ENCODE measurements around the gene ESPN.
A peak's percentile ranks its signal among the peaks of the same experiment; 100 is the strongest.

ESPN gene

GRCh38 chr1:6476483-6476882 is 51.9 kb downstream of the ESPN start:
- no peaks in the 10 kb centered on the region for H3K36me3 ChIP-seq (ENCODE audit: insufficient read depth, low read length)

GRCh38 chr1:6477039-6477820 is 52.7 kb downstream of the ESPN start:
- Histone ChIP-seq H3K36me3 (ENCODE audit: insufficient read depth, low read length) (no peaks in the 10 kb centered on the region), H3K9ac (ENCODE audit: low read depth, low read length) (no peak overlapping the region), H3K4me1 (ENCODE audit: insufficient read depth, low read length) (peaks cover 11% of the 10 kb centered on the region; the same call in 1 of the 2 replicates), H3K9me3 (ENCODE audit: control insufficient read depth, insufficient read depth, low read length) (no peaks in the 10 kb centered on the region)

More at GRCh38 chr1:6476483-6476882, 51.9 kb downstream of the ESPN start:
- no peaks in the 10 kb centered on the region for H3K9me3 ChIP-seq (ENCODE audit: control insufficient read depth, insufficient read depth, low read length)
- peaks cover 11% of the 10 kb centered on the region; the same call in 1 of the 2 replicates for H3K4me1 ChIP-seq (ENCODE audit: insufficient read depth, low read length)
- no peak overlapping the region for H3K9ac ChIP-seq (ENCODE audit: low read depth, low read length)

GRCh38 chr1:6481820-6482219 is 57.2 kb downstream of the ESPN start:
- no peaks in the 10 kb centered on the region for H3K9me3 ChIP-seq (ENCODE audit: control insufficient read depth, insufficient read depth, low read length)
- H3K9ac ChIP-seq (ENCODE audit: low read depth, low read length): no peak overlapping the region
- H3K36me3 ChIP-seq (ENCODE audit: insufficient read depth, low read length): peaks cover 3% of the 10 kb centered on the region; the same call in 1 of the 2 replicates
- peaks cover 7% of the 10 kb centered on the region; the same call in 1 of the 2 replicates for H3K4me1 ChIP-seq (ENCODE audit: insufficient read depth, low read length)

- no peak overlapping the region for H3K9ac ChIP-seq (ENCODE audit: low read depth, low read length)
- no peaks in the 10 kb centered on the region for H3K4me1 ChIP-seq (ENCODE audit: insufficient read depth, low read length)
- H3K9me3 ChIP-seq (ENCODE audit: control insufficient read depth, insufficient read depth, low read length): no peaks in the 10 kb centered on the region
- peaks cover 3% of the 10 kb centered on the region; the same call in 1 of the 2 replicates for H3K36me3 ChIP-seq (ENCODE audit: insufficient read depth, low read length)
Measured at GRCh38 chr1:6483017-6483760, 58.6 kb downstream of the ESPN start.

GRCh38 chr1:6483761-6484117 is 59.2 kb downstream of the ESPN start:
- Histone ChIP-seq H3K36me3 (ENCODE audit: insufficient read depth, low read length) (peaks cover 3% of the 10 kb centered on the region; the same call in 1 of the 2 replicates), H3K9ac (ENCODE audit: low read depth, low read length) (no peak overlapping the region), H3K4me1 (ENCODE audit: insufficient read depth, low read length) (no peaks in the 10 kb centered on the region), H3K9me3 (ENCODE audit: control insufficient read depth, insufficient read depth, low read length) (no peaks in the 10 kb centered on the region)

GRCh38 chr1:6484826-6485167 is 60.2 kb downstream of the ESPN start:
- H3K9me3 ChIP-seq (ENCODE audit: control insufficient read depth, insufficient read depth, low read length): no peaks in the 10 kb centered on the region
- H3K9ac ChIP-seq (ENCODE audit: low read depth, low read length): peak overlapping the region; percentile 57
- peaks cover 3% of the 10 kb centered on the region; the same call in 1 of the 2 replicates for H3K36me3 ChIP-seq (ENCODE audit: insufficient read depth, low read length)
- peaks cover 10% of the 10 kb centered on the region; the same call in 1 of the 2 replicates for H3K4me1 ChIP-seq (ENCODE audit: insufficient read depth, low read length)

GRCh38 chr1:6485168-6486101 is 60.9 kb downstream of the ESPN start:
- Histone ChIP-seq H3K9me3 (ENCODE audit: control insufficient read depth, insufficient read depth, low read length) (no peaks in the 10 kb centered on the region), H3K9ac (ENCODE audit: low read depth, low read length) (peak overlapping the region; percentile 57), H3K4me1 (ENCODE audit: insufficient read depth, low read length) (peaks cover 10% of the 10 kb centered on the region; the same call in 1 of the 2 replicates), H3K36me3 (ENCODE audit: insufficient read depth, low read length) (peaks cover 3% of the 10 kb centered on the region; the same call in 1 of the 2 replicates)

GRCh38 chr1:6486433-6487011 is 61.9 kb downstream of the ESPN start:
- Histone ChIP-seq H3K4me1 (ENCODE audit: insufficient read depth, low read length) (peaks cover 10% of the 10 kb centered on the region; the same call in 1 of the 2 replicates), H3K9me3 (ENCODE audit: control insufficient read depth, insufficient read depth, low read length) (no peaks in the 10 kb centered on the region), H3K36me3 (ENCODE audit: insufficient read depth, low read length) (peaks cover 3% of the 10 kb centered on the region; the same call in 1 of the 2 replicates), H3K9ac (ENCODE audit: low read depth, low read length) (peak overlapping the region; percentile 55; the same call in 1 of the 2 replicates)

GRCh38 chr1:6487804-6488484 is 63.4 kb downstream of the ESPN start:
- H3K4me1 ChIP-seq (ENCODE audit: insufficient read depth, low read length): peaks cover 23% of the 10 kb centered on the region
- H3K9ac ChIP-seq (ENCODE audit: low read depth, low read length): no peak overlapping the region
- no peaks in the 10 kb centered on the region for H3K9me3 ChIP-seq (ENCODE audit: control insufficient read depth, insufficient read depth, low read length)
- H3K36me3 ChIP-seq (ENCODE audit: insufficient read depth, low read length): no peaks in the 10 kb centered on the region; the same call in 1 of the 2 replicates

GRCh38 chr1:6488602-6489382 is 64.2 kb downstream of the ESPN start:
- peaks cover 25% of the 10 kb centered on the region for H3K4me1 ChIP-seq (ENCODE audit: insufficient read depth, low read length)
- 0 out of 2 replicates have a peak overlapping the region, but pooled peaks have one; percentile 89 for H3K9ac ChIP-seq (ENCODE audit: low read depth, low read length)
- H3K36me3 ChIP-seq (ENCODE audit: insufficient read depth, low read length): no peaks in the 10 kb centered on the region
- no peaks in the 10 kb centered on the region for H3K9me3 ChIP-seq (ENCODE audit: control insufficient read depth, insufficient read depth, low read length)

GRCh38 chr1:6489383-6489765 is 64.8 kb downstream of the ESPN start:
- Histone ChIP-seq H3K36me3 (ENCODE audit: insufficient read depth, low read length) (no peaks in the 10 kb centered on the region), H3K4me1 (ENCODE audit: insufficient read depth, low read length) (peaks cover 25% of the 10 kb centered on the region), H3K9ac (ENCODE audit: low read depth, low read length) (peak overlapping the region; percentile 89; the same call in 1 of the 2 replicates)

GRCh38 chr1:6489799-6490180 is 65.2 kb downstream of the ESPN start:
- Histone ChIP-seq H3K9ac (ENCODE audit: low read depth, low read length) (peak overlapping the region; percentile 89), H3K9me3 (ENCODE audit: control insufficient read depth, insufficient read depth, low read length) (no peaks in the 10 kb centered on the region), H3K36me3 (ENCODE audit: insufficient read depth, low read length) (no peaks in the 10 kb centered on the region), H3K4me1 (ENCODE audit: insufficient read depth, low read length) (peaks cover 25% of the 10 kb centered on the region)

More at GRCh38 chr1:6489383-6489765, 64.8 kb downstream of the ESPN start:
- no peaks in the 10 kb centered on the region for H3K9me3 ChIP-seq (ENCODE audit: control insufficient read depth, insufficient read depth, low read length)
